MM.1S (cell line): ENCODE measurements around the gene IL1A.

Experiments
- DNase-seq: peaks from one replicate; pipeline ENCODE4 v3.0.0-alpha.2; 2015
- H2AFZ ChIP-seq: fragments of 300-600 bp; sonication (generic); 2 replicates; pipeline ENCODE4 v1.6.0; 2016; ENCODE audit warnings: antibody characterized with exemption, low read length
- H3F3A ChIP-seq: fragments of 300-600 bp; sonication (generic); 2 replicates; pipeline ENCODE4 v1.6.1; 2016; ENCODE audit warnings: mild to moderate bottlenecking, antibody characterized with exemption, low read length, moderate library complexity, mixed read lengths; ENCODE audit not compliant: insufficient read depth
- H3K27ac ChIP-seq: fragments of 300-600 bp; sonication (generic); 2 replicates; pipeline ENCODE4 v1.5.1; 2016; ENCODE audit warnings: mild to moderate bottlenecking, low read length
- H3K27me3 ChIP-seq: fragments of 300-600 bp; sonication (generic); replicated peaks from 2 replicates; pipeline ENCODE4 v1.6.0; 2016; ENCODE audit warnings: low read length; ENCODE audit not compliant: insufficient read depth
- H3K36me3 ChIP-seq: fragments of 300-600 bp; sonication (generic); replicated peaks from 2 replicates; pipeline ENCODE4 v1.6.1; 2016; ENCODE audit warnings: mild to moderate bottlenecking, low read length, mixed read lengths; ENCODE audit not compliant: insufficient read depth
- H3K4me1 ChIP-seq: fragments of 300-600 bp; sonication (generic); 2 replicates; pipeline ENCODE4 v1.6.1; 2016; ENCODE audit warnings: low read length, mixed read lengths
- H3K4me2 ChIP-seq: fragments of 300-600 bp; sonication (generic); 2 replicates; pipeline ENCODE4 v1.6.0; 2016; ENCODE audit warnings: low read depth, low read length
- H3K4me3 ChIP-seq: fragments of 300-600 bp; sonication (generic); 2 replicates; pipeline ENCODE4 v1.5.1; 2016; ENCODE audit warnings: low read length, mixed read lengths
- H3K79me2 ChIP-seq: fragments of 300-600 bp; sonication (generic); 2 replicates; pipeline ENCODE4 v1.6.1; 2016; ENCODE audit warnings: mixed run types, low read length, mixed read lengths
- H3K9ac ChIP-seq: fragments of 300-600 bp; sonication (generic); 2 replicates; pipeline ENCODE4 v1.6.1; 2016; ENCODE audit warnings: low read length, mixed read lengths
- H3K9me2 ChIP-seq: fragments of 300-600 bp; sonication (generic); replicated peaks from 2 replicates; pipeline ENCODE4 v1.6.1; 2016; ENCODE audit warnings: mild to moderate bottlenecking, low read length, mixed read lengths; ENCODE audit not compliant: insufficient read depth
- H3K9me3 ChIP-seq: fragments of 300-600 bp; sonication (generic); replicated peaks from 2 replicates; pipeline ENCODE4 v1.6.1; 2016; ENCODE audit warnings: mild to moderate bottlenecking, low read length, mixed read lengths; ENCODE audit not compliant: insufficient read depth
- H4K20me1 ChIP-seq: fragments of 300-600 bp; sonication (generic); 2 replicates; pipeline ENCODE4 v1.6.1; 2016; ENCODE audit warnings: mild to moderate bottlenecking, low read length, moderate library complexity, mixed read lengths; ENCODE audit not compliant: insufficient read depth
- EZH2 ChIP-seq: fragments of 300-600 bp; sonication (generic); optimal IDR thresholded peaks from 2 replicates; pipeline ENCODE3; 2017; ENCODE audit warnings: low read depth, mild to moderate bottlenecking, antibody characterized with exemption, low read length, mixed read lengths
- EZH2phosphoT487 ChIP-seq: fragments of 300-600 bp; sonication (generic); IDR thresholded peaks from 2 replicates; pipeline ENCODE4 v1.6.1; 2018; ENCODE audit warnings: antibody characterized with exemption, low read length
- TF ChIP-seq, protein P1 (sequence below): fragments of 300-600 bp; sonication (generic); IDR thresholded peaks from 2 replicates; pipeline ENCODE4 v1.5.1; 2016; ENCODE audit warnings: antibody characterized with exemption, low read length, mixed read lengths

IL1A gene

DNA sequence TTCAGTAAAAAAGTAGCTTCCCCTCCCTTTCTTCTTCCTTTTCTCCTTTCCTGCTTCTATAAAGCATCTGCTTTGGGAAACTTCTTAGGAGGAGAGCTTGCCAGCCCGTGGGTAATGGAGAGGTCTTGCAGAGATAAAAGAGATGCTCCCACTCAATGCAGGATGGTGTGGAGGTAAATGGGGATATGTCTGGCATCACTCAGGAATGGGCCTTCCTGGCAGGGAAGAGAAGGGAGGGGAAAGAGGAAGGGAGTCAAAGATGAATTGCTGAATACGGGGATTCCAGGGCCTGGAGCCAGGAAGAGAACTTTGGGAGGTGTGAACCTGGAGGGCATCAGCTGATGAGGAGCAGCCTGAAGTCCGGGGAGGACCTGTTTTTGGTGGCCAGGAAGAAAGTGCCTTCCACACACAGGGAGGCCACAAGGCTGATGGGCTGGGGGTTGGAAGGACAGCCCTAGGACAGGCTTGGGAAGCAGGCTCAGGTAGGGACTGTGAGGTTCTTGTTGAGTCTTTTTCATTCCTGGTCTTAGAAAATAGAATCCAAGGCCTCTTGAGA lies 27.1 kb upstream of the IL1A start:
- Histone ChIP-seq H3K9me2 (no peaks in the 10 kb centered on the region), H3K36me3 (no peaks in the 10 kb centered on the region), H4K20me1 (no peaks in the 10 kb centered on the region), H3K79me2 (no peaks in the 10 kb centered on the region), H3K4me3 (no peak overlapping the region), H2AFZ (no peak overlapping the region), H3K4me2 (no peak overlapping the region), H3K27me3 (no peaks in the 10 kb centered on the region), H3K27ac (no peak overlapping the region), H3K9ac (no peak overlapping the region), H3K9me3 (no peaks in the 10 kb centered on the region), H3F3A (no peaks in the 10 kb centered on the region), H3K4me1 (no peaks in the 10 kb centered on the region)
- DNase-seq: no peak
- TF ChIP-seq, protein P1, sequence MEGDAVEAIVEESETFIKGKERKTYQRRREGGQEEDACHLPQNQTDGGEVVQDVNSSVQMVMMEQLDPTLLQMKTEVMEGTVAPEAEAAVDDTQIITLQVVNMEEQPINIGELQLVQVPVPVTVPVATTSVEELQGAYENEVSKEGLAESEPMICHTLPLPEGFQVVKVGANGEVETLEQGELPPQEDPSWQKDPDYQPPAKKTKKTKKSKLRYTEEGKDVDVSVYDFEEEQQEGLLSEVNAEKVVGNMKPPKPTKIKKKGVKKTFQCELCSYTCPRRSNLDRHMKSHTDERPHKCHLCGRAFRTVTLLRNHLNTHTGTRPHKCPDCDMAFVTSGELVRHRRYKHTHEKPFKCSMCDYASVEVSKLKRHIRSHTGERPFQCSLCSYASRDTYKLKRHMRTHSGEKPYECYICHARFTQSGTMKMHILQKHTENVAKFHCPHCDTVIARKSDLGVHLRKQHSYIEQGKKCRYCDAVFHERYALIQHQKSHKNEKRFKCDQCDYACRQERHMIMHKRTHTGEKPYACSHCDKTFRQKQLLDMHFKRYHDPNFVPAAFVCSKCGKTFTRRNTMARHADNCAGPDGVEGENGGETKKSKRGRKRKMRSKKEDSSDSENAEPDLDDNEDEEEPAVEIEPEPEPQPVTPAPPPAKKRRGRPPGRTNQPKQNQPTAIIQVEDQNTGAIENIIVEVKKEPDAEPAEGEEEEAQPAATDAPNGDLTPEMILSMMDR: no peak
- TF ChIP-seq EZH2phosphoT487 (no peak), EZH2 (no peak)

DNA sequence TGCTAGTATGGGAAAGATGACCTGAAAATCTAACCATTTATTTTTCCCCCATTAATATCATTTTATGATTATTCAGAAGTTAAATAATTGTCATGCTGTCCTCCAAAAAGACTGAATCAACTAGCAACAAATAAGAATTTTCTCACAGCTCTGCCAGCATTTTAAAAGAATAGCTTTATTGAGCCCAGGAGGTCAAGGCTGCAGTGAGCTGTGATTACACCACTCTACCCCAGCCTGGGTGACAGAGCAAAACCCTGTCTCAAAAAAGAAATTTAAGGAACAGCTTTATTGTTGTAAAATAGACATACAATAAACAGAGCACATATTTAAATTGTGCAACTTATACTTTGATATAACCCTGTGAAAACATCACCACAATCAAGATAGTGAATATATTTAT lies 24.8 kb upstream of the IL1A start:
- no peaks in the 10 kb centered on the region for H3K79me2 ChIP-seq
- H4K20me1 ChIP-seq: no peaks in the 10 kb centered on the region
- no peak for DNase-seq
- H3K9me3 ChIP-seq: no peaks in the 10 kb centered on the region
- H3K9ac ChIP-seq: no peak overlapping the region
- no peak overlapping the region for H2AFZ ChIP-seq
- no peaks in the 10 kb centered on the region for H3K9me2 ChIP-seq
- H3K36me3 ChIP-seq: no peaks in the 10 kb centered on the region
- H3K4me1 ChIP-seq: no peaks in the 10 kb centered on the region
- H3K27me3 ChIP-seq: no peaks in the 10 kb centered on the region
- H3F3A ChIP-seq: no peaks in the 10 kb centered on the region
- TF ChIP-seq EZH2: no peak
- no peak for TF ChIP-seq EZH2phosphoT487
- TF ChIP-seq, protein P1: no peak
- H3K4me2 ChIP-seq: no peak overlapping the region
- no peak overlapping the region for H3K4me3 ChIP-seq
- no peak overlapping the region for H3K27ac ChIP-seq

DNA sequence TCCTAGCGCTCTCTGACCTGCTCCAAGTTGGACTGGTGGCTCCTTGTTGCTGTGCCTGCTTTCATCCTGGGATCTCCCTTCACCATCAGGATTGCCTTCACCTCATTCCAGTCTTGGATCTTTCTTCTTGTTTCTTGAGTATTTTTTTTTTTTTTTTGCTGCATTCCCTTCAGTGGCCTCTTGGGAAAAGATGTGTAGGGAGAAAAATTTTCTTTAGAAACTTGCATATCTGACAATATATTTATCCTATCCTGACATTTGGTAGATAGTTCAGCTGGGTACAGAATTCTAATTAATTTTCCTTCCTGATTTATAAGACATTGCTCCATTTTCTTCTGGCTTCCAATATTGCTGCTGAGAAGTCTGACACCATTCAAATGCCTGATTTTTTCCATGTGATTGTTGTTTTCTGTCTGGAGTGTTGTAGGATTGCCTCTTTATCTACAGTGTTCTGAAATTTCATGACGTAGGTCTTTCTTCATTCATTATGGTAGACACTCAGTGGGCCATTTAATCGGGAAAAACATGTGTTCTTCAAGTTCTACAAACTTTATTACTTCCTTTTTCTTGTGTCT lies 23.0 kb upstream of the IL1A start:
- TF ChIP-seq, protein P1: no peak
- TF ChIP-seq EZH2phosphoT487 (no peak), EZH2 (no peak)
- H3K9me2 ChIP-seq: no peaks in the 10 kb centered on the region
- H3K27ac ChIP-seq: no peak overlapping the region
- no peaks in the 10 kb centered on the region for H3K36me3 ChIP-seq
- H2AFZ ChIP-seq: no peak overlapping the region
- DNase-seq: no peak
- H3K4me1 ChIP-seq: no peaks in the 10 kb centered on the region
- H4K20me1 ChIP-seq: no peaks in the 10 kb centered on the region
- H3K27me3 ChIP-seq: no peaks in the 10 kb centered on the region
- H3K9ac ChIP-seq: no peak overlapping the region
- no peaks in the 10 kb centered on the region for H3K79me2 ChIP-seq
- H3K4me2 ChIP-seq: no peak overlapping the region
- no peak overlapping the region for H3K4me3 ChIP-seq
- no peaks in the 10 kb centered on the region for H3K9me3 ChIP-seq
- H3F3A ChIP-seq: no peaks in the 10 kb centered on the region
